HepG2 (cell line): ENCODE measurements around the gene MUC6. TPM values are rescaled to one million over a fixed set of nuclear protein-coding genes. Genes with fewer than 3 reads are reported as not detected.

Source experiments
- ATAC-seq: fragments of 200-7000 bp; cut with Tn5 transposase; 3 replicates; pipeline ENCODE4 v1.9.1; 2020; ENCODE audit warnings: mild to moderate bottlenecking, moderate library complexity
- BruUV-seq: library from RNA; stranded (reverse); fragments of 400-500 nt; replicated peaks from 2 replicates; lab custom pipeline; 2021; lab: Mats Ljungman, UMichigan
- CTCF ChIA-PET: fragments of 300-600 bp; formaldehyde crosslinking; extraction: SDS; loops from one replicate; lab custom pipeline; 2021; ENCODE audit warnings: low total read pairs, inconsistent platforms, low intra/inter-chr PET ratio; lab: Yijun Ruan, JAX
- POLR2A ChIA-PET: fragments of 350-600 bp; sonication (Branson Sonifier 250); formaldehyde crosslinking; loops from one replicate; lab custom pipeline; 2020; ENCODE audit warnings: antibody characterized with exemption, inconsistent platforms; lab: Yijun Ruan, JAX
- DNase-seq: peaks from one replicate; pipeline ENCODE4 v3.0.0-alpha.2; 2015; ENCODE audit warnings: low spot score
- FAIRE-seq: peaks from 3 replicates; lab custom pipeline; 2011; peaks lifted over from hg19 to GRCh38; lab: Jason Lieb, UNC
- H2AFZ ChIP-seq: one replicate; pipeline ENCODE4 v1.6.1; 2011; ENCODE audit warnings: low read length, inconsistent platforms
- H3K27ac ChIP-seq: fragments of 300-600 bp; 3 replicates; pipeline ENCODE4 v1.8.0; 2011; ENCODE audit warnings: mixed run types, mild to moderate bottlenecking, mixed read lengths, low read length, inconsistent platforms; ENCODE audit not compliant: insufficient read depth; ENCODE audit errors: extremely low read length
- H3K27me3 ChIP-seq, 2 experiments: fragments of 200-600 bp in 1 of 2; 2 replicates in 1 of 2; 3 replicates in 1 of 2; pipeline versions ENCODE4 v1.6.0 to v1.8.0; 2011; ENCODE audit warnings: low read length in 2 of 2, mild to moderate bottlenecking in 2 of 2, moderate library complexity in 2 of 2, inconsistent platforms in 1 of 2; ENCODE audit not compliant: insufficient read depth in 2 of 2, control insufficient read depth in 1 of 2
- H3K36me3 ChIP-seq, 2 experiments: fragments of 200-600 bp in 1 of 2; replicated peaks in 1 of 2; 2 replicates in 1 of 2; 3 replicates in 1 of 2; pipeline versions ENCODE4 v1.5.1 to v1.8.0; 2011; ENCODE audit warnings: low read length in 2 of 2, inconsistent platforms in 1 of 2; ENCODE audit not compliant: insufficient read depth in 2 of 2, control insufficient read depth in 1 of 2
- H3K4me1 ChIP-seq: 2 replicates; pipeline ENCODE4 v1.5.1; 2012; ENCODE audit warnings: low read length, inconsistent platforms; ENCODE audit not compliant: insufficient read depth
- H3K4me2 ChIP-seq: 2 replicates; pipeline ENCODE4 v1.6.0; 2011; ENCODE audit warnings: low read depth, low read length, inconsistent platforms
- H3K4me3 ChIP-seq, 3 experiments: fragments of 200-600 bp in 1 of 3; sonication (generic), shearing (Covaris generic) in 1 of 3; replicated peaks in 1 of 3; 2 replicates each; pipeline ENCODE4 v1.5.1; 2011 to 2016; ENCODE audit warnings: low read length in 3 of 3, inconsistent platforms in 2 of 3, low read depth in 2 of 3, mild to moderate bottlenecking in 2 of 3, control low read depth in 1 of 3, mixed read lengths in 1 of 3; ENCODE audit not compliant: insufficient read depth in 1 of 3
- H3K79me2 ChIP-seq: one replicate; pipeline ENCODE4 v1.6.1; 2011; ENCODE audit warnings: low read length, inconsistent platforms; ENCODE audit not compliant: insufficient read depth
- H3K9ac ChIP-seq: 2 replicates; pipeline ENCODE4 v1.6.0; 2011; ENCODE audit warnings: mild to moderate bottlenecking, low read depth, low read length, inconsistent platforms; ENCODE audit not compliant: insufficient read depth
- H3K9me3 ChIP-seq: 2 replicates; pipeline ENCODE4 v1.5.1; 2012; ENCODE audit warnings: mild to moderate bottlenecking, low read length
- H4K20me1 ChIP-seq: 2 replicates; pipeline ENCODE4 v1.6.0; 2011; ENCODE audit warnings: inconsistent platforms, mild to moderate bottlenecking, low read length, moderate library complexity; ENCODE audit not compliant: insufficient read depth
- CERS6 ChIP-seq: sonication (generic); formaldehyde crosslinking; IDR thresholded peaks from 2 replicates; pipeline ENCODE4 v1.5.0; 2020; ENCODE audit warnings: missing genetic modification reagents
- EED ChIP-seq: sonication (generic); formaldehyde crosslinking; IDR thresholded peaks from 2 replicates; pipeline ENCODE4 v1.5.0; 2020; ENCODE audit warnings: mild to moderate bottlenecking, missing genetic modification reagents
- KAT2B ChIP-seq: fragments of 150-350 bp; IDR thresholded peaks from 2 replicates; pipeline ENCODE4 v1.6.1; 2014; ENCODE audit warnings: low read depth, low read length, borderline replicate concordance
- KDM5A ChIP-seq: fragments of 200-600 bp; sonication (generic); IDR thresholded peaks from 2 replicates; pipeline ENCODE4 v1.7.0; 2018; ENCODE audit warnings: antibody characterized with exemption, mild to moderate bottlenecking, low read length, borderline replicate concordance
- KDM6A ChIP-seq: IDR thresholded peaks from 2 replicates; pipeline ENCODE4 v1.6.1; 2016; ENCODE audit warnings: low read depth
- SAP130 ChIP-seq: IDR thresholded peaks from 2 replicates; pipeline ENCODE4 v1.6.1; 2016; ENCODE audit warnings: low read depth
- ZNF282 ChIP-seq: fragments of 450-650 bp; IDR thresholded peaks from 2 replicates; pipeline ENCODE4 v1.6.1; 2018; ENCODE audit not compliant: partially characterized antibody
- ZNF746 ChIP-seq: sonication (generic); formaldehyde crosslinking; IDR thresholded peaks from 2 replicates; pipeline ENCODE4 v1.8.0; 2022; ENCODE audit warnings: mild to moderate bottlenecking, missing genetic modification reagents
- ZNF839 ChIP-seq: sonication (generic); formaldehyde crosslinking; IDR thresholded peaks from 2 replicates; pipeline ENCODE4 v1.4.0; 2020; ENCODE audit warnings: missing genetic modification reagents, mild to moderate bottlenecking, borderline replicate concordance
- WGBS: methylation state at CpG from one replicate; pipeline ENCODE4 v1.1.6; 2017; ENCODE audit warnings: low lambda C conversion rate; 5-methylcytosine and 5-hydroxymethylcytosine counted together
- in situ Hi-C: cut with HindIII; loops from 2 replicates; pipeline ENCODE4 v1.10.0; 2017; ENCODE audit warnings: low pct_unique_long_range_greater_than_20kb; ENCODE audit not compliant: extremely low pct_ligation_motif_present
- intact Hi-C: fragments of 100-400 bp; cut with micrococcal nuclease; formaldehyde crosslinking; loops from one replicate; pipeline ENCODE4 v1.10.0; 2022; ENCODE audit not compliant: unreplicated experiment
- polyA plus RNA-seq, 8 experiments: library from polyadenylated mRNA; depleted of rRNA in 3 of 8; stranded (reverse) in 7 of 8; unstranded in 1 of 8; fragments of >200 nt; fragmentation: Illumina TruSeq in 4 of 8; extraction: Trizol in 4 of 8; gene quantifications; 2 replicates each; pipeline versions ENCODE4 v1.2.1 to v1.2.3, GENCODE V29; 2011 to 2016; ENCODE audit warnings: low read depth in 4 of 8, missing spikeins in 1 of 8, mixed read lengths in 1 of 8; ENCODE audit not compliant: insufficient read depth in 1 of 8
- total RNA-seq, 5 experiments: library from RNA; depleted of rRNA; stranded (reverse); fragments of >200 nt; fragmentation: Illumina TruSeq; extraction: Trizol; gene quantifications; 2 replicates each; pipeline ENCODE4 v1.2.3, GENCODE V29; 2016; ENCODE audit warnings: low read depth in 1 of 5
- TF ChIP-seq, protein P1 (sequence below): sonication (generic); formaldehyde crosslinking; conservative IDR thresholded peaks from 2 replicates; pipeline ENCODE4 v1.8.0; 2022; ENCODE audit warnings: missing genetic modification reagents

The MUC6 gene
- total and polyA plus RNA-seq, 2 of the 13 experiments (the other 11 are each of a cell fraction or from before 2014, with no cell fraction given): not detected

DNA sequence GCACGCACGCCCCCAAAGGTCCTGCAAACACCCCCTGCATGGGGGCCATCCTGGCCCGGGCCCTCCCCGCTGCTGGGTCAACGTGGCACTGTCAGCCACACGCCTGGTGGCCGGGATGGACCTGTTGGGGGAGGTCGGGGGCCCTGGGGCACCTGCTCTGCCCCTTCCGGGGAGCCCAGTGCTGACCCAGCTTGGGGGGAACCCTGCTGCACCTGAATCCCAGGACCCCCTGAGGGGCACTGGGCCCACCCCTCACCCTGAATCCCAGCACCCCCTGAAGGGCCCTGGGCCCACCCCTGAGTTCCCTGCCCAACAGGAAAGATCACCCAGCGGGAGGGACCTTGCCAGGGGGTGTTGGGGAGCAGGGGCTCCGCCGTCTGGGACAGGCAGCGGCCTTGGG, 413 bp upstream of the MUC6 start (continued):
- TF ChIP-seq CERS6 (CRISPR knock-in tag): no peak
- no peak for TF ChIP-seq KDM6A (CRISPR knock-in tag)
- TF ChIP-seq, protein P1, sequence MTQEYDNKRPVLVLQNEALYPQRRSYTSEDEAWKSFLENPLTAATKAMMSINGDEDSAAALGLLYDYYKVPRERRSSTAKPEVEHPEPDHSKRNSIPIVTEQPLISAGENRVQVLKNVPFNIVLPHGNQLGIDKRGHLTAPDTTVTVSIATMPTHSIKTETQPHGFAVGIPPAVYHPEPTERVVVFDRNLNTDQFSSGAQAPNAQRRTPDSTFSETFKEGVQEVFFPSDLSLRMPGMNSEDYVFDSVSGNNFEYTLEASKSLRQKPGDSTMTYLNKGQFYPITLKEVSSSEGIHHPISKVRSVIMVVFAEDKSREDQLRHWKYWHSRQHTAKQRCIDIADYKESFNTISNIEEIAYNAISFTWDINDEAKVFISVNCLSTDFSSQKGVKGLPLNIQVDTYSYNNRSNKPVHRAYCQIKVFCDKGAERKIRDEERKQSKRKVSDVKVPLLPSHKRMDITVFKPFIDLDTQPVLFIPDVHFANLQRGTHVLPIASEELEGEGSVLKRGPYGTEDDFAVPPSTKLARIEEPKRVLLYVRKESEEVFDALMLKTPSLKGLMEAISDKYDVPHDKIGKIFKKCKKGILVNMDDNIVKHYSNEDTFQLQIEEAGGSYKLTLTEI (CRISPR knock-in tag): no peak

DNA sequence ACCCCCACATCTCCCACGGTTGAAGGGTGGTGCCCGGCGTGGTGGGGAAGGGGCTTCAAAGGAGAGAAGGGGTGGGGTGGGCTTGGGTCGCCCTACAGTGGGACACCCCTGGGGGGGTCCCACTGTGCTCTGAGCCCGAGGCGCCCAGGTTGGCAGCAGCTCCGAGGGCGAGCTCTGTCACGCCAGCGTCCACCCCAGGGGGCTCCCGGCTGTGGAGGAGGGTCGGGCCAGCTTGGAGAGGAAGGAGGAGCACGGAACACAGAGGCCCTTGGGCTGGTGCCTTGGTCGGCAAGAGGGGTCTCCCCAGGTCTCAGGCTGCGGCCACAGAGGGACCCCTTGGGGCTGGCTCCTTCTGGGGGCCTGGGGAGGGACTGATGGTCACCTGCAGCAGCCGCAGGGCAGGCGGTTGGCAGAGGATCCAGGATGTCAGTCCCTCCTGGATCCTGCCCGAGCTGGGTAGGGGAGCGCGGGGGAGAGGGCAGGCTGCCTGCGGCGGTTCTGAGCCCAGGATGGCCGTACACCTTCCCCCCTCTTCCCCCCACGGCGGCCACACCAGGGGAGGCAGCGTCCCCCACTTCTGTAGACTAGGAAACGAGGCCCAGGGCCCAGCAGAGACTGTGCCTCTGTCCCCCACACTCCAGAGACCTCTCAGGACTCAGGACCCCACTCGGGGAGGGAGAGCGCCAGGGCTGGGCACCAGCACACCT, 788 bp downstream of the MUC6 start:
- no peak for DNase-seq
- BruUV-seq: no TSS peak
- ChIA-PET CTCF (no interaction called here), POLR2A (no interaction called here)
- Histone ChIP-seq H4K20me1 (no peaks in the 10 kb centered on the region), H3K9me3 (no peaks in the 10 kb centered on the region), H3K4me2 (no peak overlapping the region), H2AFZ (no peak overlapping the region), H3K79me2 (no peaks in the 10 kb centered on the region), H3K27ac (no peak overlapping the region), H3K36me3 (no peaks in the 10 kb centered on the region), H3K4me3 (no peak overlapping the region), H3K27me3 (peaks cover 28 to 72% of the 10 kb centered on the region in 2 experiments; a peak in 4 of 5 replicates), H3K9ac (no peak overlapping the region), H3K4me1 (no peaks in the 10 kb centered on the region)
- no peak for FAIRE-seq
- intact Hi-C loops: no loop called here
- 34% methylated on average over 6 of the region's 29 CpGs for WGBS
- no peak for ATAC-seq
- no peak for TF ChIP-seq ZNF839
- no peak for TF ChIP-seq EED
- TF ChIP-seq KAT2B: no peak
- no peak for TF ChIP-seq ZNF746
- no peak for TF ChIP-seq KDM5A
- no peak for TF ChIP-seq SAP130
- TF ChIP-seq ZNF282: no peak
- in situ Hi-C loops: no loop called here
